GM12878 (cell line): ENCODE measurements around the gene SLC6A2. TPM values are rescaled to one million over a fixed set of nuclear protein-coding genes. Genes with fewer than 3 reads are reported as not detected.

ENCODE experiments used
- ATAC-seq: fragments of 200-7000 bp; cut with Tn5 transposase; 3 replicates; pipeline ENCODE4 v1.9.1; 2020; ENCODE audit warnings: mild to moderate bottlenecking, moderate library complexity
- BruUV-seq: library from RNA; stranded (reverse); fragments of 400-500 nt; replicated peaks from 2 replicates; lab custom pipeline; 2021; lab: Mats Ljungman, UMichigan
- CTCF ChIA-PET: fragments of 300-600 bp; sonication (Branson Sonifier 250); formaldehyde crosslinking; extraction: SDS; loops from one replicate; lab custom pipeline; 2021; ENCODE audit warnings: inconsistent platforms; lab: Yijun Ruan, JAX
- POLR2A ChIA-PET: fragments of 350-600 bp; formaldehyde crosslinking; extraction: SDS; loops from one replicate; lab custom pipeline; 2021; ENCODE audit warnings: inconsistent platforms; lab: Charles Lee
- RAD21 ChIA-PET: fragments of 300-600 bp; sonication (Branson Sonifier 250); formaldehyde crosslinking; loops from one replicate; lab custom pipeline; 2023; ENCODE audit warnings: antibody characterized with exemption; ENCODE audit not compliant: unreplicated experiment; lab: Charles Lee
- SMC1A ChIA-PET: fragments of 300-600 bp; sonication (Branson Sonifier 250); formaldehyde crosslinking; loops from one replicate; lab custom pipeline; 2023; ENCODE audit not compliant: unreplicated experiment, uncharacterized antibody; lab: Charles Lee
- DNase-seq: peaks from one replicate; pipeline ENCODE4 v3.0.0-alpha.2; 2011; ENCODE audit warnings: low read depth, low spot score
- FAIRE-seq: peaks from 3 replicates; lab custom pipeline; 2011; peaks lifted over from hg19 to GRCh38; lab: Jason Lieb, UNC
- H2AFZ ChIP-seq: 2 replicates; pipeline ENCODE4 v1.6.0; 2011; ENCODE audit warnings: low read depth, low read length, control low read depth; ENCODE audit not compliant: control insufficient read depth
- H3K27ac ChIP-seq: 2 replicates; pipeline ENCODE4 v1.5.1; 2011; ENCODE audit warnings: control low read depth; ENCODE audit not compliant: control insufficient read depth, insufficient read depth
- H3K27me3 ChIP-seq, 2 experiments: replicated peaks in 1 of 2; 2 replicates each; pipeline versions ENCODE4 v1.6.0 to v1.6.1; 2011; ENCODE audit warnings: low read length in 1 of 2; ENCODE audit not compliant: control insufficient read depth in 2 of 2, insufficient read depth in 2 of 2
- H3K36me3 ChIP-seq, 2 experiments: 2 replicates each; pipeline ENCODE4 v1.5.1; 2011; ENCODE audit warnings: low read length in 1 of 2; ENCODE audit not compliant: control insufficient read depth in 2 of 2, insufficient read depth in 2 of 2
- H3K4me1 ChIP-seq: 2 replicates; pipeline ENCODE4 v1.6.1; 2011; ENCODE audit warnings: mild to moderate bottlenecking, low read length, moderate library complexity, mixed read lengths; ENCODE audit not compliant: control insufficient read depth, insufficient read depth
- H3K4me2 ChIP-seq: 2 replicates; pipeline ENCODE4 v1.6.0; 2011; ENCODE audit warnings: control low read depth; ENCODE audit not compliant: control insufficient read depth, insufficient read depth
- H3K4me3 ChIP-seq: fragments of 200-600 bp; sonication (generic); 2 replicates; pipeline ENCODE4 v1.5.1; 2016
- H3K79me2 ChIP-seq: 2 replicates; pipeline ENCODE4 v1.6.0; 2011; ENCODE audit warnings: low read length; ENCODE audit not compliant: control insufficient read depth, insufficient read depth
- H3K9ac ChIP-seq: 2 replicates; pipeline ENCODE4 v1.8.0; 2011; ENCODE audit warnings: low read length, control low read depth, mixed read lengths; ENCODE audit not compliant: control insufficient read depth, insufficient read depth
- H3K9me3 ChIP-seq: replicated peaks from 3 replicates; pipeline ENCODE4 v1.5.1; 2011; ENCODE audit warnings: mild to moderate bottlenecking, low read length; ENCODE audit not compliant: control insufficient read depth, insufficient read depth
- H4K20me1 ChIP-seq: 2 replicates; pipeline ENCODE4 v1.6.0; 2011; ENCODE audit not compliant: control insufficient read depth, insufficient read depth
- ASH2L ChIP-seq: fragments of 300-600, 200-600 bp; sonication (generic); IDR thresholded peaks from 2 replicates; pipeline ENCODE4 v1.6.1; 2017; ENCODE audit warnings: low read depth, mild to moderate bottlenecking, borderline replicate concordance
- GATAD2B ChIP-seq: fragments of 450-650 bp; conservative IDR thresholded peaks from 2 replicates; pipeline ENCODE4 v1.6.1; 2017; ENCODE audit warnings: low read depth, mild to moderate bottlenecking, moderate library complexity
- HCFC1 ChIP-seq: fragments of 150-350 bp; IDR thresholded peaks from 2 replicates; pipeline ENCODE4 v1.6.1; 2014; ENCODE audit warnings: low read length
- NFXL1 ChIP-seq: fragments of 450-650 bp; IDR thresholded peaks from 2 replicates; pipeline ENCODE4 v1.6.1; 2017; ENCODE audit warnings: antibody characterized with exemption, mild to moderate bottlenecking, borderline replicate concordance
- RELA ChIP-seq: fragments of 450-650 bp; IDR thresholded peaks from 2 replicates; pipeline ENCODE4 v1.8.0; 2014; ENCODE audit warnings: borderline replicate concordance; ENCODE audit not compliant: partially characterized antibody
- RUNX3 ChIP-seq: IDR thresholded peaks from 2 replicates; pipeline ENCODE4 v1.6.1; 2012; ENCODE audit warnings: low read length, inconsistent platforms
- WGBS: methylation state at CpG from one replicate; pipeline ENCODE4 v1.1.6; 2016; ENCODE audit warnings: low lambda C conversion rate; ENCODE audit not compliant: insufficient replicate concordance, insufficient coverage; ENCODE audit errors: missing lambda C conversion rate; 5-methylcytosine and 5-hydroxymethylcytosine counted together
- in situ Hi-C: fragments of 300-500 bp; cut with MboI; formaldehyde crosslinking; loops from 9 replicates; pipeline ENCODE4 v1.14.3; 2018; ENCODE audit warnings: mixed read lengths
- intact Hi-C: fragments of 100-400 bp; cut with micrococcal nuclease; formaldehyde crosslinking; loops from one replicate; pipeline ENCODE4 v1.14.2; 2022; ENCODE audit not compliant: unreplicated experiment
- polyA plus RNA-seq, 11 experiments: library from polyadenylated mRNA; depleted of rRNA in 4 of 11; unstranded in 6 of 11; stranded (reverse) in 5 of 11; fragments of >200 nt; fragmentation: Nextera tagmentation in 4 of 11; fragmentation: Illumina TruSeq in 1 of 11; extraction: Ambion mirVana in 4 of 11; extraction: Trizol in 1 of 11; gene quantifications; 1 replicate in 1 of 11; 2 replicates in 10 of 11; pipeline versions ENCODE4 v1.2.1 to v1.2.3, GENCODE V29; 2011 to 2016; ENCODE audit warnings: inconsistent platforms in 2 of 11, missing spikeins in 2 of 11, low read depth in 1 of 11
- total RNA-seq, 4 experiments: library from RNA; depleted of rRNA in 3 of 4; stranded (reverse); fragments of >200 nt in 3 of 4; fragmentation: Illumina TruSeq in 1 of 4; extraction: Trizol in 1 of 4; gene quantifications; 2 replicates each; pipeline versions ENCODE4 v1.2.1 to v1.2.3, GENCODE V29; 2013 to 2021
- TF ChIP-seq, protein P1 (sequence below): fragments of 450-650 bp; IDR thresholded peaks from 2 replicates; pipeline ENCODE4 v1.6.1; 2018; ENCODE audit warnings: mild to moderate bottlenecking, low read depth, moderate library complexity; ENCODE audit not compliant: partially characterized antibody
- TF ChIP-seq, protein P2 (sequence below): IDR thresholded peaks from 2 replicates; pipeline ENCODE4 v1.6.1; 2011; ENCODE audit warnings: borderline replicate concordance, low read depth, mild to moderate bottlenecking, moderate library complexity, mixed read lengths, low read length; ENCODE audit not compliant: insufficient read depth; ENCODE audit errors: extremely low read length
- TF ChIP-seq, protein P3 (sequence below): fragments of 450-650 bp; IDR thresholded peaks from 2 replicates; pipeline ENCODE4 v1.6.1; 2017; ENCODE audit warnings: mild to moderate bottlenecking, moderate library complexity

The SLC6A2 gene
- total and polyA plus RNA-seq, 10 of the 15 experiments (the other 5 are each of a cell fraction or from before 2014, with no cell fraction given), result not detected

DNA sequence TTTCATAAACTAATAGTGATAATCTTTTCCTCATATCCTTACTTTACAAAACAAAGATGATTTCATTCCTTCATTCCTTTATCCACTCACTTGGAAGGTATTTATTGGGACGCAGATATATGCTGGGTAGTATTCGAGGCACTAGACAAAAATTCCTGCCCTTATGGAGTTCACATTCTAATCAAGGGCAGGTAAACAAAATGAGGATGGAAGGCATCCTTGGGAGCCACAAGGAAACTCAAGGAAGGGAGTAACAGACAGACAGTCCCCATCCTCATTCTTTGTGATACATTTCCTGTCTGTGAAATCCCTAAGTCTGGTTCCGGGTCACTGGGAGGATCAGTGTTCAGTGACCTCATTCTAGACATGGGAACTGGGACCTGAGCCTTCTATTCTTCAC lies 45.2 kb downstream of the SLC6A2 start:
- in situ Hi-C loops, result loop anchor here (5.0 kb wide), 1 partner anchor 234 kb away; no protein-coding TSS in a partner anchor
- WGBS, result 20% methylated on average over 3 of the region's 3 CpGs
- ATAC-seq (no peak), DNase-seq (no peak), FAIRE-seq (no peak)
- no peak overlapping the region for H2AFZ ChIP-seq
- H3K27ac ChIP-seq, result no peak overlapping the region
- no peaks in the 10 kb centered on the region for H3K36me3 ChIP-seq
- no peaks in the 10 kb centered on the region; a peak in 1 of 4 replicates for H3K27me3 ChIP-seq
- no peaks in the 10 kb centered on the region for H3K4me1 ChIP-seq
- H3K79me2 ChIP-seq, result no peaks in the 10 kb centered on the region
- TF ChIP-seq HCFC1 (no peak), RUNX3 (no peak), ASH2L (no peak), NFXL1 (no peak), RELA (no peak), GATAD2B (no peak)
- TF ChIP-seq, protein P1, sequence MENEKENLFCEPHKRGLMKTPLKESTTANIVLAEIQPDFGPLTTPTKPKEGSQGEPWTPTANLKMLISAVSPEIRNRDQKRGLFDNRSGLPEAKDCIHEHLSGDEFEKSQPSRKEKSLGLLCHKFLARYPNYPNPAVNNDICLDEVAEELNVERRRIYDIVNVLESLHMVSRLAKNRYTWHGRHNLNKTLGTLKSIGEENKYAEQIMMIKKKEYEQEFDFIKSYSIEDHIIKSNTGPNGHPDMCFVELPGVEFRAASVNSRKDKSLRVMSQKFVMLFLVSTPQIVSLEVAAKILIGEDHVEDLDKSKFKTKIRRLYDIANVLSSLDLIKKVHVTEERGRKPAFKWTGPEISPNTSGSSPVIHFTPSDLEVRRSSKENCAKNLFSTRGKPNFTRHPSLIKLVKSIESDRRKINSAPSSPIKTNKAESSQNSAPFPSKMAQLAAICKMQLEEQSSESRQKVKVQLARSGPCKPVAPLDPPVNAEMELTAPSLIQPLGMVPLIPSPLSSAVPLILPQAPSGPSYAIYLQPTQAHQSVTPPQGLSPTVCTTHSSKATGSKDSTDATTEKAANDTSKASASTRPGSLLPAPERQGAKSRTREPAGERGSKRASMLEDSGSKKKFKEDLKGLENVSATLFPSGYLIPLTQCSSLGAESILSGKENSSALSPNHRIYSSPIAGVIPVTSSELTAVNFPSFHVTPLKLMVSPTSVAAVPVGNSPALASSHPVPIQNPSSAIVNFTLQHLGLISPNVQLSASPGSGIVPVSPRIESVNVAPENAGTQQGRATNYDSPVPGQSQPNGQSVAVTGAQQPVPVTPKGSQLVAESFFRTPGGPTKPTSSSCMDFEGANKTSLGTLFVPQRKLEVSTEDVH, result no peak
- TF ChIP-seq, protein P2, sequence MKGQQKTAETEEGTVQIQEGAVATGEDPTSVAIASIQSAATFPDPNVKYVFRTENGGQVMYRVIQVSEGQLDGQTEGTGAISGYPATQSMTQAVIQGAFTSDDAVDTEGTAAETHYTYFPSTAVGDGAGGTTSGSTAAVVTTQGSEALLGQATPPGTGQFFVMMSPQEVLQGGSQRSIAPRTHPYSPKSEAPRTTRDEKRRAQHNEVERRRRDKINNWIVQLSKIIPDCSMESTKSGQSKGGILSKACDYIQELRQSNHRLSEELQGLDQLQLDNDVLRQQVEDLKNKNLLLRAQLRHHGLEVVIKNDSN, result no peak
- TF ChIP-seq, protein P3, sequence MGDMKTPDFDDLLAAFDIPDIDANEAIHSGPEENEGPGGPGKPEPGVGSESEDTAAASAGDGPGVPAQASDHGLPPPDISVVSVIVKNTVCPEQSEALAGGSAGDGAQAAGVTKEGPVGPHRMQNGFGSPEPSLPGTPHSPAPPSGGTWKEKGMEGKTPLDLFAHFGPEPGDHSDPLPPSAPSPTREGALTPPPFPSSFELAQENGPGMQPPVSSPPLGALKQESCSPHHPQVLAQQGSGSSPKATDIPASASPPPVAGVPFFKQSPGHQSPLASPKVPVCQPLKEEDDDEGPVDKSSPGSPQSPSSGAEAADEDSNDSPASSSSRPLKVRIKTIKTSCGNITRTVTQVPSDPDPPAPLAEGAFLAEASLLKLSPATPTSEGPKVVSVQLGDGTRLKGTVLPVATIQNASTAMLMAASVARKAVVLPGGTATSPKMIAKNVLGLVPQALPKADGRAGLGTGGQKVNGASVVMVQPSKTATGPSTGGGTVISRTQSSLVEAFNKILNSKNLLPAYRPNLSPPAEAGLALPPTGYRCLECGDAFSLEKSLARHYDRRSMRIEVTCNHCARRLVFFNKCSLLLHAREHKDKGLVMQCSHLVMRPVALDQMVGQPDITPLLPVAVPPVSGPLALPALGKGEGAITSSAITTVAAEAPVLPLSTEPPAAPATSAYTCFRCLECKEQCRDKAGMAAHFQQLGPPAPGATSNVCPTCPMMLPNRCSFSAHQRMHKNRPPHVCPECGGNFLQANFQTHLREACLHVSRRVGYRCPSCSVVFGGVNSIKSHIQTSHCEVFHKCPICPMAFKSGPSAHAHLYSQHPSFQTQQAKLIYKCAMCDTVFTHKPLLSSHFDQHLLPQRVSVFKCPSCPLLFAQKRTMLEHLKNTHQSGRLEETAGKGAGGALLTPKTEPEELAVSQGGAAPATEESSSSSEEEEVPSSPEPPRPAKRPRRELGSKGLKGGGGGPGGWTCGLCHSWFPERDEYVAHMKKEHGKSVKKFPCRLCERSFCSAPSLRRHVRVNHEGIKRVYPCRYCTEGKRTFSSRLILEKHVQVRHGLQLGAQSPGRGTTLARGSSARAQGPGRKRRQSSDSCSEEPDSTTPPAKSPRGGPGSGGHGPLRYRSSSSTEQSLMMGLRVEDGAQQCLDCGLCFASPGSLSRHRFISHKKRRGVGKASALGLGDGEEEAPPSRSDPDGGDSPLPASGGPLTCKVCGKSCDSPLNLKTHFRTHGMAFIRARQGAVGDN, result no peak
- RAD21 ChIA-PET, result interaction anchor here (1.1 to 3.3 kb wide), 3 partner anchors 236 to 242 kb away, joined by 3 to 33 read pairs (median 7); no protein-coding TSS in a partner anchor
- H3K4me3 ChIP-seq, result no peak overlapping the region
- H4K20me1 ChIP-seq, result no peaks in the 10 kb centered on the region; the same call in 1 of the 2 replicates
- H3K9ac ChIP-seq, result no peak overlapping the region
- CTCF ChIA-PET, result interaction anchor here (0.8 to 8.7 kb wide), 7 partner anchors 141 to 1754 kb away, joined by 3 to 104 read pairs (median 3); no protein-coding TSS in a partner anchor
- SMC1A ChIA-PET, result interaction anchor here (0.8 to 1.7 kb wide), 2 partner anchors 235 to 236 kb away, joined by 4 to 8 read pairs; no protein-coding TSS in a partner anchor
- no peak overlapping the region for H3K4me2 ChIP-seq
- no peaks in the 10 kb centered on the region for H3K9me3 ChIP-seq
- intact Hi-C loops, result no loop called here
- POLR2A ChIA-PET, result no interaction called here
- no TSS peak for BruUV-seq
